ENCODE results near the gene SMAP1.

Gene SMAP1

GRCh38 chr6:70901324-70901723, 233.6 kb downstream of the SMAP1 start:
- no peak for DNase-seq (ENCODE audit: low spot score)

GRCh38 chr6:70903665-70904452, 236.2 kb downstream of the SMAP1 start:
- DNase-seq (ENCODE audit: low spot score): no peak

GRCh38 chr6:70905742-70906141, 238.1 kb downstream of the SMAP1 start:
- DNase-seq (ENCODE audit: low spot score): no peak

Data from SW480 (cell line).